Neural progenitor cell (in vitro differentiated cells): Measurements from ENCODE around the gene GRIN2D.

ENCODE experiments used
- CTCF ChIP-seq: fragments of 200-600 bp; sonication (generic); IDR thresholded peaks from 2 replicates; pipeline ENCODE4 v1.5.1; 2017; ENCODE audit warnings: antibody characterized with exemption, mild to moderate bottlenecking
- EZH2phosphoT487 ChIP-seq: fragments of 200-600 bp; sonication (generic); IDR thresholded peaks from 2 replicates; pipeline ENCODE4 v1.6.1; 2017; ENCODE audit warnings: antibody characterized with exemption

DNA sequence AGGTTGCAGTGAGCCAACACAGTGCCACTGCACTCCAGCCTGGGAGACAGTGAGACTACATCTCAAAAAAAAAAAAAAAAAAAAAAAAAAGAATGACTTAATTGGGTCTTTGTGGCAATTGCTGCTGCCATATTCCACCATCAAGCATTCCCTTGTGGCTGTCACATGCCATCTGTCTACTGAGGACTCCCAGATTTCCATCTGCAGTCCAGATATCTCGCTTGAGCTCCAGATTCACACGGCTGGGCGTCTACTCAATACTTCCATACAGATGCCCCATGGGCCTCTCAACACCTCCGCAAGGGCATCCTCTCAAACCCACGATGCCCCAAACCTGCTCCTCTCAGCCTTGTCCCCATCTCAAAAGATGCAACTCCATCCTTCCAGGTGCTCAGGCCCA is 42.6 kb upstream of the GRIN2D start:
- no peak for TF ChIP-seq EZH2phosphoT487
- TF ChIP-seq CTCF = no peak
